Activated CD4-positive, CD25-positive, alpha-beta regulatory T cell (primary cell): Measurements from ENCODE around the gene SLC35E3.
"Not testable (repeated sequence)": the region's sequence is repeated elsewhere in the genome, so short reads cannot be mapped to it uniquely, and the experiment has no call there.

Experiments
- DNase-seq, 4 experiments: peaks; one replicate each; lab custom pipeline; 2025; lab: John Stamatoyannopoulos, UW

Gene SLC35E3

GRCh38 chr12:68814490-68815231 lies 68.7 kb downstream of the SLC35E3 start:
- no peak for DNase-seq

- DNase-seq: no peak
Observed at GRCh38 chr12:68815232-68815927, 69.4 kb downstream of the SLC35E3 start.

GRCh38 chr12:68815928-68816800 lies 70.2 kb downstream of the SLC35E3 start:
- DNase-seq: no peak

GRCh38 chr12:68819481-68819880 lies 73.5 kb downstream of the SLC35E3 start:
- not testable (repeated sequence) for DNase-seq

GRCh38 chr12:68821357-68822188 lies 75.6 kb downstream of the SLC35E3 start:
- DNase-seq: no peak

GRCh38 chr12:68823696-68824095 lies 77.7 kb downstream of the SLC35E3 start:
- no peak for DNase-seq

- DNase-seq: no peak
Observed at GRCh38 chr12:68824131-68824530, 78.2 kb downstream of the SLC35E3 start.

GRCh38 chr12:68824597-68825250 lies 78.7 kb downstream of the SLC35E3 start:
- DNase-seq: no peak

GRCh38 chr12:68825569-68826217 lies 79.7 kb downstream of the SLC35E3 start:
- DNase-seq: no peak

- DNase-seq: no peak
Observed at GRCh38 chr12:68827895-68828671, 82.1 kb downstream of the SLC35E3 start.

- no peak for DNase-seq
Observed at GRCh38 chr12:68828672-68829068, 82.7 kb downstream of the SLC35E3 start.
